Measurements from ENCODE around the gene NDUFA12. TPM values are rescaled to one million over a fixed set of nuclear protein-coding genes. Genes with fewer than 3 reads are reported as not detected.
A peak's percentile ranks its signal among the peaks of the same experiment; 100 is the strongest.

NDUFA12 gene
- total and polyA plus RNA-seq, 7 experiments from 2014 or later: 57.8 to 507 (median 70.5) TPM

GRCh38 chr12:94971923-94972322, 31.6 kb downstream of the NDUFA12 start:
- ChIA-PET POLR2A (no interaction called here), CTCF (no interaction called here)
- Histone ChIP-seq H3K9me3 (ENCODE audit: control insufficient read depth in 2 of 3, low read length in 3 of 3) (no peaks in the 10 kb centered on the region), H3K4me1 (ENCODE audit: control insufficient read depth in 2 of 2, insufficient read depth in 2 of 2, low read length in 2 of 2) (no peaks in the 10 kb centered on the region), H3K27me3 (ENCODE audit: control insufficient read depth in 2 of 2, insufficient read depth in 2 of 2, low read length in 2 of 2) (no peaks in the 10 kb centered on the region), H3K36me3 (ENCODE audit: control insufficient read depth in 2 of 3, insufficient read depth in 3 of 3, low read length in 3 of 3) (peaks cover 0 to 25% (median 0%) of the 10 kb centered on the region in 3 experiments), H3K4me3 (ENCODE audit: low read length) (no peak overlapping the region), H3K27ac (ENCODE audit: low read depth, low read length) (no peak overlapping the region)
- DNase-seq (no peak), ATAC-seq (no peak)
- Mint-ChIP-seq H3K36me3 (peaks cover 5 to 56% (median 23%) of the 10 kb centered on the region in 5 donors), H3K4me3 (no peak overlapping the region), H3K4me1 (peaks cover 0 to 49% (median 25%) of the 10 kb centered on the region in 7 donors), H3K27me3 (no peaks in the 10 kb centered on the region), H3K27ac (peak overlapping the region in 4 of 9 donors; percentile 19 to 63 (median 24)), H3K9me3 (no peaks in the 10 kb centered on the region)
- intact Hi-C loops (cut with micrococcal nuclease): no loop called here

GRCh38 chr12:94970560-94970959, 32.9 kb downstream of the NDUFA12 start:
- Histone ChIP-seq H3K36me3 (ENCODE audit: control insufficient read depth in 2 of 3, insufficient read depth in 3 of 3, low read length in 3 of 3) (peaks cover 0 to 25% (median 0%) of the 10 kb centered on the region in 3 experiments), H3K27me3 (ENCODE audit: control insufficient read depth in 2 of 2, insufficient read depth in 2 of 2, low read length in 2 of 2) (no peaks in the 10 kb centered on the region), H3K27ac (ENCODE audit: low read depth, low read length) (no peak overlapping the region), H3K9me3 (ENCODE audit: control insufficient read depth in 2 of 3, low read length in 3 of 3) (no peaks in the 10 kb centered on the region), H3K4me3 (ENCODE audit: low read length) (no peak overlapping the region), H3K4me1 (ENCODE audit: control insufficient read depth in 2 of 2, insufficient read depth in 2 of 2, low read length in 2 of 2) (no peaks in the 10 kb centered on the region)
- DNase-seq (no peak), ATAC-seq (no peak)
- H3K36me3 Mint-ChIP-seq: peaks cover 5 to 53% (median 23%) of the 10 kb centered on the region in 5 donors
- CTCF ChIA-PET: interaction anchor here (1.5 kb wide), 1 partner anchor 10 kb away, joined by 4 read pairs; no protein-coding TSS in a partner anchor
- H3K4me1 Mint-ChIP-seq: peaks cover 0 to 39% (median 17%) of the 10 kb centered on the region in 7 donors
- no peak overlapping the region for H3K4me3 Mint-ChIP-seq
- H3K27me3 Mint-ChIP-seq: no peaks in the 10 kb centered on the region
- intact Hi-C loops (cut with micrococcal nuclease): no loop called here
- POLR2A ChIA-PET: no interaction called here
- no peak overlapping the region for H3K27ac Mint-ChIP-seq
- H3K9me3 Mint-ChIP-seq: no peaks in the 10 kb centered on the region

- Histone ChIP-seq H3K4me3 (ENCODE audit: low read length) (no peak overlapping the region), H3K27me3 (ENCODE audit: control insufficient read depth in 2 of 2, insufficient read depth in 2 of 2, low read length in 2 of 2) (no peaks in the 10 kb centered on the region), H3K27ac (ENCODE audit: low read depth, low read length) (no peak overlapping the region), H3K4me1 (ENCODE audit: control insufficient read depth in 2 of 2, insufficient read depth in 2 of 2, low read length in 2 of 2) (no peaks in the 10 kb centered on the region), H3K9me3 (ENCODE audit: control insufficient read depth in 2 of 3, low read length in 3 of 3) (no peaks in the 10 kb centered on the region), H3K36me3 (ENCODE audit: control insufficient read depth in 2 of 3, insufficient read depth in 3 of 3, low read length in 3 of 3) (peaks cover 0 to 25% (median 0%) of the 10 kb centered on the region in 3 experiments)
- peak overlapping the region in 1 of 9 donors; percentile 16 for H3K27ac Mint-ChIP-seq
- H3K4me3 Mint-ChIP-seq: no peak overlapping the region
- no peak for DNase-seq
- H3K27me3 Mint-ChIP-seq: no peaks in the 10 kb centered on the region
- peaks cover 3 to 47% (median 20%) of the 10 kb centered on the region in 5 donors for H3K36me3 Mint-ChIP-seq
- CTCF ChIA-PET: no interaction called here
- peaks cover 0 to 29% (median 9%) of the 10 kb centered on the region in 7 donors for H3K4me1 Mint-ChIP-seq
- no peak for ATAC-seq
- intact Hi-C loops (cut with micrococcal nuclease): no loop called here
- no peaks in the 10 kb centered on the region for H3K9me3 Mint-ChIP-seq
- POLR2A ChIA-PET: interaction anchor here (0.8 kb wide), 1 partner anchor 12 kb away, joined by 3 read pairs; no protein-coding TSS in a partner anchor
These were observed 34.1 kb downstream of the NDUFA12 start for GRCh38 chr12:94969424-94969823.

- Mint-ChIP-seq H3K27ac (no peak overlapping the region), H3K4me3 (no peak overlapping the region)
- H3K9me3 ChIP-seq (ENCODE audit: control insufficient read depth in 2 of 3, low read length in 3 of 3): no peaks in the 10 kb centered on the region
These were observed 37.4 kb downstream of the NDUFA12 start for GRCh38 chr12:94965982-94966630.

GRCh38 chr12:94963649-94964048, 39.8 kb downstream of the NDUFA12 start:
- CTCF ChIA-PET: no interaction called here
- Mint-ChIP-seq H3K27ac (no peak overlapping the region), H3K4me3 (no peak overlapping the region), H3K36me3 (peaks cover 0 to 9% (median 1%) of the 10 kb centered on the region in 5 donors), H3K9me3 (no peaks in the 10 kb centered on the region), H3K27me3 (peaks cover 0 to 8% (median 0%) of the 10 kb centered on the region in 5 donors), H3K4me1 (peaks cover 0 to 6% (median 1%) of the 10 kb centered on the region in 7 donors)
- Histone ChIP-seq H3K27ac (ENCODE audit: low read depth, low read length) (no peak overlapping the region), H3K4me1 (ENCODE audit: control insufficient read depth in 2 of 2, insufficient read depth in 2 of 2, low read length in 2 of 2) (no peaks in the 10 kb centered on the region), H3K4me3 (ENCODE audit: low read length) (no peak overlapping the region), H3K27me3 (ENCODE audit: control insufficient read depth in 2 of 2, insufficient read depth in 2 of 2, low read length in 2 of 2) (no peaks in the 10 kb centered on the region), H3K36me3 (ENCODE audit: control insufficient read depth in 2 of 3, insufficient read depth in 3 of 3, low read length in 3 of 3) (no peaks in the 10 kb centered on the region), H3K9me3 (ENCODE audit: control insufficient read depth in 2 of 3, low read length in 3 of 3) (no peaks in the 10 kb centered on the region)
- DNase-seq (no peak), ATAC-seq (no peak)
- intact Hi-C loops (cut with micrococcal nuclease): no loop called here
- POLR2A ChIA-PET: no interaction called here

More at GRCh38 chr12:94965982-94966630, 37.4 kb downstream of the NDUFA12 start:
- CTCF ChIA-PET: no interaction called here
- H3K27ac ChIP-seq (ENCODE audit: low read depth, low read length): no peak overlapping the region
- peaks cover 0 to 3% (median 0%) of the 10 kb centered on the region in 5 donors for H3K27me3 Mint-ChIP-seq
- H3K4me1 ChIP-seq (ENCODE audit: control insufficient read depth in 2 of 2, insufficient read depth in 2 of 2, low read length in 2 of 2): no peaks in the 10 kb centered on the region
- H3K4me3 ChIP-seq (ENCODE audit: low read length): no peak overlapping the region
- H3K27me3 ChIP-seq (ENCODE audit: control insufficient read depth in 2 of 2, insufficient read depth in 2 of 2, low read length in 2 of 2): no peaks in the 10 kb centered on the region
- H3K36me3 Mint-ChIP-seq: peaks cover 0 to 25% (median 7%) of the 10 kb centered on the region in 5 donors
- no peaks in the 10 kb centered on the region for H3K9me3 Mint-ChIP-seq
- POLR2A ChIA-PET: no interaction called here
- intact Hi-C loops (cut with micrococcal nuclease): no loop called here
- H3K36me3 ChIP-seq (ENCODE audit: control insufficient read depth in 2 of 3, insufficient read depth in 3 of 3, low read length in 3 of 3): peaks cover 0 to 11% (median 0%) of the 10 kb centered on the region in 3 experiments
- DNase-seq: no peak
- peaks cover 0 to 10% (median 0%) of the 10 kb centered on the region in 7 donors for H3K4me1 Mint-ChIP-seq
- no peak for ATAC-seq

GRCh38 chr12:94962670-94963069, 40.8 kb downstream of the NDUFA12 start:
- intact Hi-C loops (cut with micrococcal nuclease): no loop called here

GRCh38 chr12:94961911-94962310, 41.6 kb downstream of the NDUFA12 start:
- POLR2A ChIA-PET: no interaction called here
- no peaks in the 10 kb centered on the region for H3K36me3 Mint-ChIP-seq
- CTCF ChIA-PET: no interaction called here

More at GRCh38 chr12:94962670-94963069, 40.8 kb downstream of the NDUFA12 start:
- Histone ChIP-seq H3K36me3 (ENCODE audit: control insufficient read depth in 2 of 3, insufficient read depth in 3 of 3, low read length in 3 of 3) (no peaks in the 10 kb centered on the region), H3K27ac (ENCODE audit: low read depth, low read length) (no peak overlapping the region), H3K4me1 (ENCODE audit: control insufficient read depth in 2 of 2, insufficient read depth in 2 of 2, low read length in 2 of 2) (no peaks in the 10 kb centered on the region), H3K4me3 (ENCODE audit: low read length) (no peak overlapping the region), H3K9me3 (ENCODE audit: control insufficient read depth in 2 of 3, low read length in 3 of 3) (no peaks in the 10 kb centered on the region), H3K27me3 (ENCODE audit: control insufficient read depth in 2 of 2, insufficient read depth in 2 of 2, low read length in 2 of 2) (no peaks in the 10 kb centered on the region)
- H3K9me3 Mint-ChIP-seq: no peaks in the 10 kb centered on the region
- H3K27me3 Mint-ChIP-seq: peaks cover 0 to 8% (median 0%) of the 10 kb centered on the region in 5 donors
- H3K4me3 Mint-ChIP-seq: no peak overlapping the region
- POLR2A ChIA-PET: no interaction called here
- H3K27ac Mint-ChIP-seq: peak overlapping the region in 1 of 9 donors; percentile 30
- DNase-seq: no peak
- H3K36me3 Mint-ChIP-seq: peaks cover 0 to 3% (median 0%) of the 10 kb centered on the region in 5 donors
- peaks cover 0 to 4% (median 0%) of the 10 kb centered on the region in 7 donors for H3K4me1 Mint-ChIP-seq
- ATAC-seq: no peak
- CTCF ChIA-PET: no interaction called here

More at GRCh38 chr12:94961911-94962310, 41.6 kb downstream of the NDUFA12 start:
- DNase-seq (no peak), ATAC-seq (no peak)
- Histone ChIP-seq H3K36me3 (ENCODE audit: control insufficient read depth in 2 of 3, insufficient read depth in 3 of 3, low read length in 3 of 3) (no peaks in the 10 kb centered on the region), H3K27me3 (ENCODE audit: control insufficient read depth in 2 of 2, insufficient read depth in 2 of 2, low read length in 2 of 2) (no peaks in the 10 kb centered on the region), H3K9me3 (ENCODE audit: control insufficient read depth in 2 of 3, low read length in 3 of 3) (no peaks in the 10 kb centered on the region), H3K4me1 (ENCODE audit: control insufficient read depth in 2 of 2, insufficient read depth in 2 of 2, low read length in 2 of 2) (no peaks in the 10 kb centered on the region), H3K4me3 (ENCODE audit: low read length) (no peak overlapping the region), H3K27ac (ENCODE audit: low read depth, low read length) (no peak overlapping the region)
- Mint-ChIP-seq H3K4me1 (peaks cover 0 to 3% (median 0%) of the 10 kb centered on the region in 7 donors), H3K4me3 (no peak overlapping the region), H3K27ac (peak overlapping the region in 1 of 9 donors; percentile 27), H3K9me3 (no peaks in the 10 kb centered on the region), H3K27me3 (peaks cover 0 to 8% (median 0%) of the 10 kb centered on the region in 5 donors)
- intact Hi-C loops (cut with micrococcal nuclease): no loop called here
